GM23338 (cell line): ENCODE measurements around the gene CIDEB. TPM values are rescaled to one million over a fixed set of nuclear protein-coding genes. Genes with fewer than 3 reads are reported as not detected.

Experiments used
- ATAC-seq: fragments of 200-7000 bp; cut with Tn5 transposase; 3 replicates; pipeline ENCODE4 v1.9.1; 2020
- DNase-seq: peaks from one replicate; pipeline ENCODE4 v3.0.0-alpha.2; 2015; ENCODE audit warnings: low spot score
- H2AFZ ChIP-seq: fragments of 200-600 bp; sonication (generic); 2 replicates; pipeline ENCODE4 v1.8.0; 2016; ENCODE audit warnings: antibody characterized with exemption, mild to moderate bottlenecking, moderate library complexity
- H3F3A ChIP-seq: fragments of 200-600 bp; sonication (generic); replicated peaks from 2 replicates; pipeline ENCODE4 v1.8.0; 2017; ENCODE audit warnings: antibody characterized with exemption, mixed run types, low read depth
- H3K27ac ChIP-seq: fragments of 200-600 bp; sonication (generic); 2 replicates; pipeline ENCODE4 v1.6.1; 2016; ENCODE audit warnings: low read depth
- H3K27me3 ChIP-seq: fragments of 200-600 bp; sonication (generic); 2 replicates; pipeline ENCODE4 v1.8.0; 2016; ENCODE audit warnings: mild to moderate bottlenecking, mixed run types, moderate library complexity; ENCODE audit not compliant: insufficient read depth
- H3K36me3 ChIP-seq: fragments of 200-600 bp; sonication (generic); 2 replicates; pipeline ENCODE4 v1.8.0; 2016; ENCODE audit warnings: mild to moderate bottlenecking; ENCODE audit not compliant: insufficient read depth
- H3K4me1 ChIP-seq: fragments of 200-600 bp; sonication (generic); 2 replicates; pipeline ENCODE4 v1.8.0; 2016; ENCODE audit warnings: mild to moderate bottlenecking, moderate library complexity; ENCODE audit not compliant: insufficient read depth
- H3K4me2 ChIP-seq: fragments of 200-600 bp; sonication (generic); 2 replicates; pipeline ENCODE4 v1.7.1; 2017; ENCODE audit warnings: mixed run types
- H3K4me3 ChIP-seq: fragments of 200-600 bp; sonication (generic); 2 replicates; pipeline ENCODE4 v1.6.1; 2016; ENCODE audit warnings: mixed run types
- H3K79me2 ChIP-seq: fragments of 200-600 bp; sonication (generic); replicated peaks from 2 replicates; pipeline ENCODE4 v1.8.0; 2017; ENCODE audit warnings: mild to moderate bottlenecking; ENCODE audit not compliant: insufficient read depth
- H3K9me2 ChIP-seq: fragments of 200-600 bp; sonication (generic); 2 replicates; pipeline ENCODE4 v1.8.0; 2017; ENCODE audit not compliant: insufficient read depth
- H4K20me1 ChIP-seq: fragments of 200-600 bp; sonication (generic); replicated peaks from 2 replicates; pipeline ENCODE4 v1.8.0; 2017; ENCODE audit warnings: mild to moderate bottlenecking; ENCODE audit not compliant: insufficient read depth
- H3K27ac Mint-ChIP-seq: 2 replicates; pipeline ENCODE4 v1.8.0; 2020; ENCODE audit warnings: inconsistent platforms, mild to moderate bottlenecking, moderate library complexity, mixed read lengths
- H3K27me3 Mint-ChIP-seq: 3 replicates; pipeline ENCODE4 v1.8.0; 2022; ENCODE audit warnings: low read depth, mild to moderate bottlenecking, moderate library complexity, mixed read lengths, inconsistent platforms; ENCODE audit not compliant: insufficient read depth, poor library complexity
- H3K36me3 Mint-ChIP-seq: 3 replicates; pipeline ENCODE4 v1.8.0; 2021; ENCODE audit warnings: low read depth, mild to moderate bottlenecking, inconsistent platforms, moderate library complexity, mixed read lengths
- H3K4me1 Mint-ChIP-seq: 3 replicates; pipeline ENCODE4 v1.8.0; 2020; ENCODE audit warnings: mild to moderate bottlenecking, inconsistent platforms, mixed read lengths
- H3K4me3 Mint-ChIP-seq: 3 replicates; pipeline ENCODE4 v1.8.0; 2021; ENCODE audit warnings: moderate library complexity, mild to moderate bottlenecking, inconsistent platforms, mixed read lengths
- H3K9me3 Mint-ChIP-seq: 3 replicates; pipeline ENCODE4 v1.8.0; 2020; ENCODE audit warnings: moderate library complexity, mild to moderate bottlenecking, inconsistent platforms, mixed read lengths
- CREB1 ChIP-seq: fragments of 250-450 bp; sonication (Bioruptor Pico); IDR thresholded peaks from 2 replicates; pipeline ENCODE4 v1.5.0; 2020; ENCODE audit warnings: low read depth, mild to moderate bottlenecking, moderate library complexity
- CTCF ChIP-seq, 2 experiments: fragments of 200-600 bp in 1 of 2; sonication (generic) in 1 of 2; conservative IDR thresholded peaks; 2 replicates each; pipeline versions ENCODE4 v1.5.1 to v1.6.1; 2016 to 2017; ENCODE audit warnings: antibody characterized with exemption in 2 of 2, low read depth in 2 of 2, mild to moderate bottlenecking in 2 of 2, moderate library complexity in 1 of 2
- EZH2phosphoT487 ChIP-seq: fragments of 200-600 bp; sonication (generic); IDR thresholded peaks from one replicate; pipeline ENCODE4 v1.8.1; 2018; ENCODE audit warnings: antibody characterized with exemption; ENCODE audit not compliant: unreplicated experiment
- JUNB ChIP-seq: IDR thresholded peaks from one replicate; pipeline ENCODE4 v1.6.1; 2016; ENCODE audit warnings: antibody characterized with exemption; ENCODE audit not compliant: unreplicated experiment
- POLR2AphosphoS5 ChIP-seq: IDR thresholded peaks from 2 replicates; pipeline ENCODE4 v1.6.1; 2016; ENCODE audit warnings: antibody characterized with exemption, low read depth
- STAT1 ChIP-seq: IDR thresholded peaks from one replicate; pipeline ENCODE4 v1.6.1; 2016; ENCODE audit warnings: antibody characterized with exemption; ENCODE audit not compliant: unreplicated experiment
- ZNF331 ChIP-seq: fragments of 250-450 bp; sonication (Bioruptor Pico); IDR thresholded peaks from 2 replicates; pipeline ENCODE4 v1.5.0; 2020; ENCODE audit warnings: low read depth, mild to moderate bottlenecking, moderate library complexity
- ZNF462 ChIP-seq: fragments of 250-450 bp; sonication (Bioruptor Pico); IDR thresholded peaks from 2 replicates; pipeline ENCODE4 v1.5.0; 2020; ENCODE audit warnings: mild to moderate bottlenecking, moderate library complexity
- polyA plus RNA-seq: library from polyadenylated mRNA; unstranded; fragments of >200 nt; fragmentation: Nextera tagmentation; extraction: Ambion mirVana; gene quantifications from 2 replicates; pipeline ENCODE4 v1.2.1, GENCODE V29; 2016
- total RNA-seq: library from RNA; depleted of rRNA; stranded (reverse); fragments of >200 nt; shearing (Covaris generic); gene quantifications from 2 replicates; pipeline ENCODE4 v1.2.3, GENCODE V29; 2014
- TF ChIP-seq, protein P1 (sequence below): IDR thresholded peaks from 2 replicates; pipeline ENCODE4 v1.6.1; 2016; ENCODE audit warnings: antibody characterized with exemption
- TF ChIP-seq, protein P2 (sequence below): IDR thresholded peaks from one replicate; pipeline ENCODE4 v1.6.1; 2018; ENCODE audit warnings: antibody characterized with exemption; ENCODE audit not compliant: unreplicated experiment

CIDEB gene
- total and polyA plus RNA-seq, 2 experiments from 2014 or later: 3.4 to 4.6 TPM

DNA sequence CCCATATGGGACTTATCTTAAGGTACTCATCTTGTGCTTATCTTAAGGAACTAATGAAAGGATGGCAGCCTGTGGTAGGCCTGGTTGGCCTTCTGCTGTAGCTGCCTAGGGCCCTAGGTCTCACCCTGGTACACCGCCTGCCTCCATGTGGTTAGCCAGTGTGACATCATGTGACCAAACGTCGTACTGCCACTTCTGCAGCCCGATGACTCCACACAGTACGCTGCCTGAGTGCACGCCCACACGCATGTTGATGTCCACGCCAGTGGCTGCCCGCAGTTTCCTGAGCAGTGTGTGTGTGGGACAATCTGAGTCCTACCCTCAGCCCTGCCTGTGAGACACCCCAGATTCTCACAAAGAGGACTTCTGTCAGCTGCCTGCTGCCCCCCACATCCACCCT, 22.0 kb upstream of the CIDEB start:
- no peak for DNase-seq
- Histone ChIP-seq H3K79me2 (no peaks in the 10 kb centered on the region), H3K4me2 (no peak overlapping the region), H4K20me1 (no peaks in the 10 kb centered on the region; the same call in 1 of the 2 replicates), H3K27me3 (peaks cover 58% of the 10 kb centered on the region), H3K4me1 (peaks cover 12% of the 10 kb centered on the region; the same call in 1 of the 2 replicates), H3K27ac (no peak overlapping the region), H3K9me2 (no peaks in the 10 kb centered on the region), H3K4me3 (no peak overlapping the region), H3F3A (0 out of 2 replicates have a peak, but pooled peaks cover 8% of the 10 kb centered on the region), H3K36me3 (no peaks in the 10 kb centered on the region), H2AFZ (no peak overlapping the region)
- Mint-ChIP-seq H3K4me1 (peaks cover 9% of the 10 kb centered on the region), H3K9me3 (no peaks in the 10 kb centered on the region; the same call in 2 of the 3 replicates), H3K27ac (no peak overlapping the region), H3K36me3 (no peaks in the 10 kb centered on the region; the same call in 2 of the 3 replicates), H3K4me3 (no peak overlapping the region), H3K27me3 (peaks cover 52% of the 10 kb centered on the region)
- ATAC-seq: no peak
- no peak for TF ChIP-seq JUNB
- TF ChIP-seq, protein P1, sequence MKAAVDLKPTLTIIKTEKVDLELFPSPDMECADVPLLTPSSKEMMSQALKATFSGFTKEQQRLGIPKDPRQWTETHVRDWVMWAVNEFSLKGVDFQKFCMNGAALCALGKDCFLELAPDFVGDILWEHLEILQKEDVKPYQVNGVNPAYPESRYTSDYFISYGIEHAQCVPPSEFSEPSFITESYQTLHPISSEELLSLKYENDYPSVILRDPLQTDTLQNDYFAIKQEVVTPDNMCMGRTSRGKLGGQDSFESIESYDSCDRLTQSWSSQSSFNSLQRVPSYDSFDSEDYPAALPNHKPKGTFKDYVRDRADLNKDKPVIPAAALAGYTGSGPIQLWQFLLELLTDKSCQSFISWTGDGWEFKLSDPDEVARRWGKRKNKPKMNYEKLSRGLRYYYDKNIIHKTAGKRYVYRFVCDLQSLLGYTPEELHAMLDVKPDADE: no peak
- no peak for TF ChIP-seq POLR2AphosphoS5
- TF ChIP-seq CTCF (conservative IDR thresholded peaks at IDR 0.05; ENCODE audit: low read depth in 2 of 2): no peak
- TF ChIP-seq ZNF462 (CRISPR knock-in tag): no peak
- TF ChIP-seq EZH2phosphoT487: no peak
- TF ChIP-seq CREB1 (CRISPR knock-in tag): no peak
- no peak for TF ChIP-seq ZNF331
- TF ChIP-seq, protein P2, sequence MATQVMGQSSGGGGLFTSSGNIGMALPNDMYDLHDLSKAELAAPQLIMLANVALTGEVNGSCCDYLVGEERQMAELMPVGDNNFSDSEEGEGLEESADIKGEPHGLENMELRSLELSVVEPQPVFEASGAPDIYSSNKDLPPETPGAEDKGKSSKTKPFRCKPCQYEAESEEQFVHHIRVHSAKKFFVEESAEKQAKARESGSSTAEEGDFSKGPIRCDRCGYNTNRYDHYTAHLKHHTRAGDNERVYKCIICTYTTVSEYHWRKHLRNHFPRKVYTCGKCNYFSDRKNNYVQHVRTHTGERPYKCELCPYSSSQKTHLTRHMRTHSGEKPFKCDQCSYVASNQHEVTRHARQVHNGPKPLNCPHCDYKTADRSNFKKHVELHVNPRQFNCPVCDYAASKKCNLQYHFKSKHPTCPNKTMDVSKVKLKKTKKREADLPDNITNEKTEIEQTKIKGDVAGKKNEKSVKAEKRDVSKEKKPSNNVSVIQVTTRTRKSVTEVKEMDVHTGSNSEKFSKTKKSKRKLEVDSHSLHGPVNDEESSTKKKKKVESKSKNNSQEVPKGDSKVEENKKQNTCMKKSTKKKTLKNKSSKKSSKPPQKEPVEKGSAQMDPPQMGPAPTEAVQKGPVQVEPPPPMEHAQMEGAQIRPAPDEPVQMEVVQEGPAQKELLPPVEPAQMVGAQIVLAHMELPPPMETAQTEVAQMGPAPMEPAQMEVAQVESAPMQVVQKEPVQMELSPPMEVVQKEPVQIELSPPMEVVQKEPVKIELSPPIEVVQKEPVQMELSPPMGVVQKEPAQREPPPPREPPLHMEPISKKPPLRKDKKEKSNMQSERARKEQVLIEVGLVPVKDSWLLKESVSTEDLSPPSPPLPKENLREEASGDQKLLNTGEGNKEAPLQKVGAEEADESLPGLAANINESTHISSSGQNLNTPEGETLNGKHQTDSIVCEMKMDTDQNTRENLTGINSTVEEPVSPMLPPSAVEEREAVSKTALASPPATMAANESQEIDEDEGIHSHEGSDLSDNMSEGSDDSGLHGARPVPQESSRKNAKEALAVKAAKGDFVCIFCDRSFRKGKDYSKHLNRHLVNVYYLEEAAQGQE: no peak
- no peak for TF ChIP-seq STAT1
